HepG2 (cell line): ENCODE results near the gene SNAP91. TPM values are rescaled to one million over a fixed set of nuclear protein-coding genes. Genes with fewer than 3 reads are reported as not detected.

Source experiments
- ATAC-seq: fragments of 200-7000 bp; cut with Tn5 transposase; 3 replicates; pipeline ENCODE4 v1.9.1; 2020; ENCODE audit warnings: mild to moderate bottlenecking, moderate library complexity
- BruUV-seq: library from RNA; stranded (reverse); fragments of 400-500 nt; replicated peaks from 2 replicates; lab custom pipeline; 2021; lab: Mats Ljungman, UMichigan
- CTCF ChIA-PET: fragments of 300-600 bp; formaldehyde crosslinking; extraction: SDS; loops from one replicate; lab custom pipeline; 2021; ENCODE audit warnings: low total read pairs, inconsistent platforms, low intra/inter-chr PET ratio; lab: Yijun Ruan, JAX
- POLR2A ChIA-PET: fragments of 350-600 bp; sonication (Branson Sonifier 250); formaldehyde crosslinking; loops from one replicate; lab custom pipeline; 2020; ENCODE audit warnings: antibody characterized with exemption, inconsistent platforms; lab: Yijun Ruan, JAX
- DNase-seq: peaks from one replicate; pipeline ENCODE4 v3.0.0-alpha.2; 2015; ENCODE audit warnings: low spot score
- FAIRE-seq: peaks from 3 replicates; lab custom pipeline; 2011; peaks lifted over from hg19 to GRCh38; lab: Jason Lieb, UNC
- H2AFZ ChIP-seq: one replicate; pipeline ENCODE4 v1.6.1; 2011; ENCODE audit warnings: low read length, inconsistent platforms
- H3K27ac ChIP-seq: fragments of 300-600 bp; 3 replicates; pipeline ENCODE4 v1.8.0; 2011; ENCODE audit warnings: mixed run types, mild to moderate bottlenecking, mixed read lengths, low read length, inconsistent platforms; ENCODE audit not compliant: insufficient read depth; ENCODE audit errors: extremely low read length
- H3K27me3 ChIP-seq, 2 experiments: fragments of 200-600 bp in 1 of 2; 2 replicates in 1 of 2; 3 replicates in 1 of 2; pipeline versions ENCODE4 v1.6.0 to v1.8.0; 2011; ENCODE audit warnings: low read length in 2 of 2, mild to moderate bottlenecking in 2 of 2, moderate library complexity in 2 of 2, inconsistent platforms in 1 of 2; ENCODE audit not compliant: insufficient read depth in 2 of 2, control insufficient read depth in 1 of 2
- H3K36me3 ChIP-seq, 2 experiments: fragments of 200-600 bp in 1 of 2; replicated peaks in 1 of 2; 2 replicates in 1 of 2; 3 replicates in 1 of 2; pipeline versions ENCODE4 v1.5.1 to v1.8.0; 2011; ENCODE audit warnings: low read length in 2 of 2, inconsistent platforms in 1 of 2; ENCODE audit not compliant: insufficient read depth in 2 of 2, control insufficient read depth in 1 of 2
- H3K4me1 ChIP-seq: 2 replicates; pipeline ENCODE4 v1.5.1; 2012; ENCODE audit warnings: low read length, inconsistent platforms; ENCODE audit not compliant: insufficient read depth
- H3K4me2 ChIP-seq: 2 replicates; pipeline ENCODE4 v1.6.0; 2011; ENCODE audit warnings: low read depth, low read length, inconsistent platforms
- H3K4me3 ChIP-seq, 3 experiments: fragments of 200-600 bp in 1 of 3; sonication (generic), shearing (Covaris generic) in 1 of 3; replicated peaks in 1 of 3; 2 replicates each; pipeline ENCODE4 v1.5.1; 2011 to 2016; ENCODE audit warnings: low read length in 3 of 3, inconsistent platforms in 2 of 3, low read depth in 2 of 3, mild to moderate bottlenecking in 2 of 3, control low read depth in 1 of 3, mixed read lengths in 1 of 3; ENCODE audit not compliant: insufficient read depth in 1 of 3
- H3K79me2 ChIP-seq: one replicate; pipeline ENCODE4 v1.6.1; 2011; ENCODE audit warnings: low read length, inconsistent platforms; ENCODE audit not compliant: insufficient read depth
- H3K9ac ChIP-seq: 2 replicates; pipeline ENCODE4 v1.6.0; 2011; ENCODE audit warnings: mild to moderate bottlenecking, low read depth, low read length, inconsistent platforms; ENCODE audit not compliant: insufficient read depth
- H3K9me3 ChIP-seq: 2 replicates; pipeline ENCODE4 v1.5.1; 2012; ENCODE audit warnings: mild to moderate bottlenecking, low read length
- H4K20me1 ChIP-seq: 2 replicates; pipeline ENCODE4 v1.6.0; 2011; ENCODE audit warnings: inconsistent platforms, mild to moderate bottlenecking, low read length, moderate library complexity; ENCODE audit not compliant: insufficient read depth
- RORA ChIP-seq: sonication (generic); formaldehyde crosslinking; IDR thresholded peaks from 2 replicates; pipeline ENCODE4 v1.5.0; 2020; ENCODE audit warnings: mild to moderate bottlenecking, missing genetic modification reagents, moderate library complexity
- WGBS: methylation state at CpG from one replicate; pipeline ENCODE4 v1.1.6; 2017; ENCODE audit warnings: low lambda C conversion rate; 5-methylcytosine and 5-hydroxymethylcytosine counted together
- in situ Hi-C: cut with HindIII; loops from 2 replicates; pipeline ENCODE4 v1.10.0; 2017; ENCODE audit warnings: low pct_unique_long_range_greater_than_20kb; ENCODE audit not compliant: extremely low pct_ligation_motif_present
- intact Hi-C: fragments of 100-400 bp; cut with micrococcal nuclease; formaldehyde crosslinking; loops from one replicate; pipeline ENCODE4 v1.10.0; 2022; ENCODE audit not compliant: unreplicated experiment
- polyA plus RNA-seq, 8 experiments: library from polyadenylated mRNA; depleted of rRNA in 3 of 8; stranded (reverse) in 7 of 8; unstranded in 1 of 8; fragments of >200 nt; fragmentation: Illumina TruSeq in 4 of 8; extraction: Trizol in 4 of 8; gene quantifications; 2 replicates each; pipeline versions ENCODE4 v1.2.1 to v1.2.3, GENCODE V29; 2011 to 2016; ENCODE audit warnings: low read depth in 4 of 8, missing spikeins in 1 of 8, mixed read lengths in 1 of 8; ENCODE audit not compliant: insufficient read depth in 1 of 8
- total RNA-seq, 5 experiments: library from RNA; depleted of rRNA; stranded (reverse); fragments of >200 nt; fragmentation: Illumina TruSeq; extraction: Trizol; gene quantifications; 2 replicates each; pipeline ENCODE4 v1.2.3, GENCODE V29; 2016; ENCODE audit warnings: low read depth in 1 of 5
- TF ChIP-seq, protein P1 (sequence below): sonication (generic); formaldehyde crosslinking; IDR thresholded peaks from 2 replicates; pipeline ENCODE4 v1.4.0; 2020; ENCODE audit warnings: mild to moderate bottlenecking, missing genetic modification reagents
- TF ChIP-seq, protein P2 (sequence below): sonication (generic); formaldehyde crosslinking; IDR thresholded peaks from 2 replicates; pipeline ENCODE4 v1.8.1; 2023; ENCODE audit warnings: mild to moderate bottlenecking, moderate library complexity, missing genetic modification reagents

Gene SNAP91
- total and polyA plus RNA-seq, 2 of the 13 experiments (the other 11 are each of a cell fraction or from before 2014, with no cell fraction given), result not detected

DNA sequence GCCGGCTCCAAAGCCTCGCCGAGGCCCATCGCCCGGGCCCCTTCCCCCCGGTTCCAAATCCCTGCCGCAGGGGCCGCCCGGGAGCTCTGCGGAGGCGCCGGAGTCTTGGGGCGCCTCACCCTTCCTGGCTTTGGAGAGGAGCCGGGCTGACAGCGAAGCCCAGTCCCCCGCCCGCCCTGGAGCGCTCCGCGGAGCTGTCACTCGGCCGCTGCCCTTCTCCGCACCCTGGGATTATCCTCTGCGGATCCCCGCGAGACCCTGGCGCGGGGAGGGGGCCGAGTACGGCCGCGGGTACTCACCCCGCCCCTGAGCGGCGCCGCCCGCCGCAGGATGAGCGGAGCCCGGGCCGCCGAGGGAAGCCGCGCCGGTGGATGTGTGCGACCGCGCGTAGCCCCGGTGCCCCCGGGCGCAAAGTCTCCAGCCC is 343 bp downstream of the SNAP91 start:
- ATAC-seq (peak; percentile 88), FAIRE-seq (no peak), DNase-seq (no peak)
- Histone ChIP-seq H3K27ac (no peak overlapping the region), H3K4me1 (no peaks in the 10 kb centered on the region), H3K9ac (no peak overlapping the region), H3K4me3 (peak overlapping the region; percentile 45 to 64 (median 53); a peak in 4 of 6 replicates), H3K4me2 (peak overlapping the region; percentile 70), H3K27me3 (peaks cover 0 to 24% of the 10 kb centered on the region in 2 experiments; a peak in 4 of 5 replicates), H3K9me3 (0 out of 2 replicates have a peak, but pooled peaks cover 4% of the 10 kb centered on the region), H4K20me1 (no peaks in the 10 kb centered on the region), H2AFZ (no peak overlapping the region), H3K36me3 (no peaks in the 10 kb centered on the region), H3K79me2 (no peaks in the 10 kb centered on the region)
- in situ Hi-C loops, result no loop called here
- intact Hi-C loops, result no loop called here
- CTCF ChIA-PET, result no interaction called here
- POLR2A ChIA-PET, result no interaction called here
- no peak for TF ChIP-seq RORA
- TF ChIP-seq, protein P1, sequence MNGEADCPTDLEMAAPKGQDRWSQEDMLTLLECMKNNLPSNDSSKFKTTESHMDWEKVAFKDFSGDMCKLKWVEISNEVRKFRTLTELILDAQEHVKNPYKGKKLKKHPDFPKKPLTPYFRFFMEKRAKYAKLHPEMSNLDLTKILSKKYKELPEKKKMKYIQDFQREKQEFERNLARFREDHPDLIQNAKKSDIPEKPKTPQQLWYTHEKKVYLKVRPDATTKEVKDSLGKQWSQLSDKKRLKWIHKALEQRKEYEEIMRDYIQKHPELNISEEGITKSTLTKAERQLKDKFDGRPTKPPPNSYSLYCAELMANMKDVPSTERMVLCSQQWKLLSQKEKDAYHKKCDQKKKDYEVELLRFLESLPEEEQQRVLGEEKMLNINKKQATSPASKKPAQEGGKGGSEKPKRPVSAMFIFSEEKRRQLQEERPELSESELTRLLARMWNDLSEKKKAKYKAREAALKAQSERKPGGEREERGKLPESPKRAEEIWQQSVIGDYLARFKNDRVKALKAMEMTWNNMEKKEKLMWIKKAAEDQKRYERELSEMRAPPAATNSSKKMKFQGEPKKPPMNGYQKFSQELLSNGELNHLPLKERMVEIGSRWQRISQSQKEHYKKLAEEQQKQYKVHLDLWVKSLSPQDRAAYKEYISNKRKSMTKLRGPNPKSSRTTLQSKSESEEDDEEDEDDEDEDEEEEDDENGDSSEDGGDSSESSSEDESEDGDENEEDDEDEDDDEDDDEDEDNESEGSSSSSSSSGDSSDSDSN (CRISPR knock-in tag), result peak; percentile 51; the same call in 1 of the 2 replicates
- TF ChIP-seq, protein P2, sequence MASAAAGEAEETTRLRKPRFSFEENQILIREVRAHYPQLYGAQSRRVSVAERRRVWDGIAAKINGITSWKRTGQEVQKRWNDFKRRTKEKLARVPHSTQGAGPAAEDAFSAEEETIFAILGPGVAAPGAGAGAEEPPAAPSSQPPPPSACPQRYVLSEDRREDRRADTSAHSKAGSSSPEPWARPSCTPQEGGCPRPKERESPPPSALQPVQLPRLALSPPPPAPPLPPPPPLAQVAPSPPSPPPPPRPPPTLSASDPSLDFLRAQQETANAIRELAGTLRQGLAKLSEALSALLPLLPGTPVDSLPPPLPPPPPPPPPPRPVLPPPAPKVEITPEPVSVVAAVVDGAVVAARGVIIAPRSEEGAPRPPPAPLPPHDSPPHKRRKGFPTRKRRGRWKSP (CRISPR knock-in tag), result 0 out of 2 replicates have a peak, but pooled peaks have one; percentile 35
- WGBS, result 20% methylated on average over 3 of the region's 52 CpGs
- BruUV-seq, result no TSS peak
